Adrenal gland (tissue), 5 donors: Measurements from ENCODE around the gene SPAG16.

ENCODE experiments used
- CTCF ChIP-seq, 6 experiments: fragments of 450-650 bp in 4 of 6; fragments of 200-600 bp in 2 of 6; sonication (generic) in 1 of 6; IDR thresholded peaks; 1 replicate in 5 of 6; 2 replicates in 1 of 6; pipeline versions ENCODE4 v1.5.1 to v1.8.0; 2016 to 2021; ENCODE audit warnings: antibody characterized with exemption in 6 of 6, mild to moderate bottlenecking in 2 of 6, moderate library complexity in 1 of 6
- POLR2A ChIP-seq, 2 donors: fragments of 450-650 bp; IDR thresholded peaks; one replicate each; pipeline ENCODE4 v1.6.1; 2017; ENCODE audit warnings: antibody characterized with exemption in 2 of 2, mild to moderate bottlenecking in 2 of 2, moderate library complexity in 1 of 2
- donor health status: DM: no; HTN: no; CAD: no.

DNA sequence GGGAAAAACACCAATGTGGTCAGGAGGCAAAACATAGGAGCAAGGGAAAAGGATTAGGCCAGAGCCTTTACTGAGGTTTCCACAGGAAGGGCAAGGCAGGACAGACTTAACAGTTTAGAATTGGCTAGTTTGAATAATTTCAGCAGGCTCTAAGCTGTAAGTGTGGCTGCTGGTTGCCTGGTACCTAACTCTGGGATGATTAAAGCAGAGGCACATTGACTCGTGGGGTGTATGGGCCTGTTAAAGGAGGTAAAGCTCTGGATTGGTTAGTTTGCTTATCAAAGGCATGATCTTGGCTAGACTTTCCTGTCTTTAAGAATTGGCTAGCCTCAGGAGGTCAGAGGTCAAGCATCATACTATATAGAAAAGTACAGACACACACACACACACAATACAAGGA lies 132.6 kb downstream of the SPAG16 start:
- TF ChIP-seq CTCF (IDR thresholded peaks at IDR 0.05) (no peak), POLR2A (IDR thresholded peaks at IDR 0.05) (no peak)
